Vagina (tissue), 2 donors: ENCODE data around the gene GART. TPM values are rescaled to one million over a fixed set of nuclear protein-coding genes. Genes with fewer than 3 reads are reported as not detected.

ENCODE experiments used
- DNase-seq, 2 donors: peaks; one replicate each; pipeline ENCODE4 v3.0.0-alpha.2; 2017; ENCODE audit errors: extremely low spot score in 2 of 2
- H3K27ac ChIP-seq: fragments of 200-600 bp; sonication (generic); one replicate; pipeline ENCODE4 v1.5.1; 2019
- H3K27me3 ChIP-seq: fragments of 200-600 bp; sonication (generic); one replicate; pipeline ENCODE4 v1.5.1; 2019
- H3K36me3 ChIP-seq, 2 donors: fragments of 200-600 bp; sonication (generic); one replicate each; pipeline ENCODE4 v1.5.1; 2017 to 2019
- H3K4me1 ChIP-seq: fragments of 200-600 bp; sonication (generic); one replicate; pipeline ENCODE4 v1.5.1; 2019
- H3K4me3 ChIP-seq, 2 donors: fragments of 200-600 bp; sonication (generic); 1 replicate in 1 of 2; 2 replicates in 1 of 2; pipeline ENCODE4 v1.5.1; 2016 to 2019
- H3K9me3 ChIP-seq: fragments of 200-600 bp; sonication (generic); one replicate; pipeline ENCODE4 v1.5.1; 2019
- CTCF ChIP-seq, 3 experiments: fragments of 450-650 bp in 2 of 3; fragments of 200-600 bp in 1 of 3; sonication (generic) in 1 of 3; IDR thresholded peaks; one replicate each; pipeline ENCODE4 v1.5.1; 2017 to 2019; ENCODE audit warnings: antibody characterized with exemption in 3 of 3, mild to moderate bottlenecking in 2 of 3, moderate library complexity in 2 of 3
- POLR2A ChIP-seq, 2 donors: fragments of 450-650 bp; IDR thresholded peaks; one replicate each; pipeline ENCODE4 v1.6.1; 2017; ENCODE audit warnings: antibody characterized with exemption in 2 of 2, mild to moderate bottlenecking in 2 of 2, moderate library complexity in 2 of 2
- POLR2AphosphoS5 ChIP-seq, 2 donors: sonication (generic); formaldehyde crosslinking; IDR thresholded peaks; one replicate each; pipeline ENCODE4 v1.9.0; 2017; ENCODE audit warnings: antibody characterized with exemption in 2 of 2, mild to moderate bottlenecking in 2 of 2, low read depth in 1 of 2; ENCODE audit not compliant: insufficient read depth in 1 of 2
- intact Hi-C: fragments of 100-400 bp; cut with DNase I; formaldehyde crosslinking; loops from one replicate; pipeline ENCODE4 v1.15.1; 2023
- total RNA-seq: library from RNA; depleted of rRNA; stranded (reverse); fragments of >200 nt; gene quantifications from one replicate; pipeline ENCODE4 v1.2.3, GENCODE V29; 2016

The GART gene
- total RNA-seq, 1 donor from 2014 or later = 47.6 TPM

- Histone ChIP-seq H3K9me3 (no peaks in the 10 kb centered on the region), H3K27ac (no peak overlapping the region), H3K27me3 (no peaks in the 10 kb centered on the region), H3K36me3 (no peaks in the 10 kb centered on the region), H3K4me1 (no peaks in the 10 kb centered on the region), H3K4me3 (no peak overlapping the region)
- intact Hi-C loops = no loop called here
- no peak for TF ChIP-seq POLR2AphosphoS5 (IDR thresholded peaks at IDR 0.05; ENCODE audit: insufficient read depth in 1 of 2, low read depth in 1 of 2)
- TF ChIP-seq CTCF (IDR thresholded peaks at IDR 0.05) = no peak
- TF ChIP-seq POLR2A (IDR thresholded peaks at IDR 0.05) = no peak
- no peak for DNase-seq
These were observed 49.3 kb downstream of the GART start for GRCh38 chr21:33492571-33492970.

- intact Hi-C loops = no loop called here
- Histone ChIP-seq H3K4me1 (no peaks in the 10 kb centered on the region), H3K36me3 (no peaks in the 10 kb centered on the region), H3K9me3 (no peaks in the 10 kb centered on the region), H3K27me3 (no peaks in the 10 kb centered on the region), H3K27ac (peak within 1 kb of the TSS; percentile 61), H3K4me3 (peak within 1 kb of the TSS; percentile 52 to 58)
- peak in 1 of 2 donors; percentile 11 for TF ChIP-seq POLR2A (IDR thresholded peaks at IDR 0.05)
- peak; percentile 73 to 88 for TF ChIP-seq POLR2AphosphoS5 (IDR thresholded peaks at IDR 0.05; ENCODE audit: insufficient read depth in 1 of 2, low read depth in 1 of 2)
- TF ChIP-seq CTCF (IDR thresholded peaks at IDR 0.05) = no peak
- peak in 1 of 2 donors; percentile 91 for DNase-seq
These were observed 50.4 kb downstream of the GART start, which contains the start of gene DNAJC28 for GRCh38 chr21:33491373-33492102. DNAJC28 (minus strand) TSS chr21:33491716; CDS start chr21:33489393, 2,323 bp downstream.

GRCh38 chr21:33490991-33491372 is 50.9 kb downstream of the GART start:
- Histone ChIP-seq H3K4me3 (peak overlapping the region; percentile 52 to 58), H3K36me3 (no peaks in the 10 kb centered on the region), H3K27me3 (no peaks in the 10 kb centered on the region), H3K4me1 (no peaks in the 10 kb centered on the region), H3K9me3 (no peaks in the 10 kb centered on the region), H3K27ac (peak overlapping the region; percentile 61)
- TF ChIP-seq CTCF (IDR thresholded peaks at IDR 0.05) (no peak), POLR2AphosphoS5 (IDR thresholded peaks at IDR 0.05; ENCODE audit: insufficient read depth in 1 of 2, low read depth in 1 of 2) (no peak), POLR2A (IDR thresholded peaks at IDR 0.05) (no peak)
- no peak for DNase-seq
- intact Hi-C loops = no loop called here

- intact Hi-C loops = no loop called here
- H3K27ac ChIP-seq = no peak overlapping the region
- no peak overlapping the region for H3K4me3 ChIP-seq
- no peaks in the 10 kb centered on the region for H3K9me3 ChIP-seq
- TF ChIP-seq POLR2A (IDR thresholded peaks at IDR 0.05) = no peak
- no peak for TF ChIP-seq CTCF (IDR thresholded peaks at IDR 0.05)
- TF ChIP-seq POLR2AphosphoS5 (IDR thresholded peaks at IDR 0.05; ENCODE audit: insufficient read depth in 1 of 2, low read depth in 1 of 2) = no peak
- no peaks in the 10 kb centered on the region for H3K27me3 ChIP-seq
- no peak for DNase-seq
- H3K36me3 ChIP-seq = no peaks in the 10 kb centered on the region
- H3K4me1 ChIP-seq = no peaks in the 10 kb centered on the region
These were observed 53.0 kb downstream of the GART start for GRCh38 chr21:33488936-33489335.

- intact Hi-C loops = no loop called here
- H3K27me3 ChIP-seq = no peaks in the 10 kb centered on the region
These were observed 53.9 kb downstream of the GART start for GRCh38 chr21:33487996-33488395.

More at GRCh38 chr21:33487996-33488395, 53.9 kb downstream of the GART start:
- H3K36me3 ChIP-seq = no peaks in the 10 kb centered on the region
- no peaks in the 10 kb centered on the region for H3K4me1 ChIP-seq
- no peaks in the 10 kb centered on the region for H3K9me3 ChIP-seq
- H3K4me3 ChIP-seq = no peak overlapping the region
- TF ChIP-seq POLR2AphosphoS5 (IDR thresholded peaks at IDR 0.05; ENCODE audit: insufficient read depth in 1 of 2, low read depth in 1 of 2) (no peak), CTCF (IDR thresholded peaks at IDR 0.05) (no peak), POLR2A (IDR thresholded peaks at IDR 0.05) (no peak)
- no peak for DNase-seq
- H3K27ac ChIP-seq = no peak overlapping the region
